ENCODE results near the gene INKA2. TPM values are rescaled to one million over a fixed set of nuclear protein-coding genes. Genes with fewer than 3 reads are reported as not detected.
A peak's percentile ranks its signal among the peaks of the same experiment; 100 is the strongest.

The INKA2 gene
- polyA plus RNA-seq, 3 donors = 1.8 to 6.6 (median 2.0) TPM

- 76% methylated on average over 2 of the region's 3 CpGs for WGBS (ENCODE audit: insufficient coverage)
Observed at GRCh38 chr1:111734856-111735255, 4.3 kb downstream of the INKA2 start.

GRCh38 chr1:111734426-111734825 lies 4.8 kb downstream of the INKA2 start:
- no peaks in the 10 kb centered on the region for H4K20me1 ChIP-seq (ENCODE audit: insufficient read depth, low read length)
- no peaks in the 10 kb centered on the region for H3K9me3 ChIP-seq (replicated peaks in 1 of 2; ENCODE audit: control insufficient read depth in 1 of 2, insufficient read depth in 1 of 2, low read length in 2 of 2)
- peak overlapping the region; percentile 76 for H3K4me2 ChIP-seq (replicated peaks; ENCODE audit: extremely low read depth, low read length, poor library complexity, severe bottlenecking)
- no peak for TF ChIP-seq CTCF (IDR thresholded peaks at IDR 0.05)
- H3K36me3 ChIP-seq (replicated peaks in 1 of 2; ENCODE audit: control insufficient read depth in 1 of 2, insufficient read depth in 2 of 2, low read length in 2 of 2) = no peaks in the 10 kb centered on the region
- DNase-seq = no peak
- Mint-ChIP-seq H3K27ac (no peak overlapping the region), H3K9me3 (peaks cover 0 to 3% (median 0%) of the 10 kb centered on the region in 7 donors), H3K27me3 (ENCODE audit: low read depth in 3 of 3) (peaks cover 11 to 27% (median 20%) of the 10 kb centered on the region in 3 donors), H3K4me1 (peaks cover 23% of the 10 kb centered on the region), H3K36me3 (peaks cover 23 to 32% of the 10 kb centered on the region in 2 donors), H3K4me3 (no peak overlapping the region)
- peaks cover 65 to 70% of the 10 kb centered on the region in 2 donors for H3K4me1 ChIP-seq (ENCODE audit: control insufficient read depth in 1 of 2, insufficient read depth in 2 of 2, low read length in 2 of 2)
- peak overlapping the region; percentile 17 for H2AFZ ChIP-seq (ENCODE audit: insufficient read depth, low read depth, low read length, poor library complexity, severe bottlenecking)
- H3K9ac ChIP-seq (ENCODE audit: insufficient read depth, low read length, poor library complexity, severe bottlenecking) = no peak overlapping the region
- no peaks in the 10 kb centered on the region for H3K79me2 ChIP-seq (ENCODE audit: insufficient read depth, low read length)
- H3K27ac ChIP-seq (ENCODE audit: low read depth in 1 of 2, low read length in 2 of 2) = peak overlapping the region; percentile 95 to 98
- intact Hi-C loops (cut with micrococcal nuclease) = loop anchor here (10.0 kb wide), 4 partner anchors 120 to 770 kb away; partner anchors contain the start of genes ADORA3 (in 1 of the 2), DENND2D (in 1 of the 2), LRIF1 (in 1 of the 2) and RAP1A (in 1 of the 2)
- peaks cover 2 to 15% of the 10 kb centered on the region in 2 donors for H3K27me3 ChIP-seq (ENCODE audit: control insufficient read depth in 2 of 2, insufficient read depth in 2 of 2, low read length in 2 of 2)
- WGBS (ENCODE audit: insufficient coverage) = 93% methylated on average over 3 of the region's 3 CpGs
- peak overlapping the region in 1 of 3 experiments; percentile 70 for H3K4me3 ChIP-seq (replicated peaks in 1 of 3; ENCODE audit: low read depth in 2 of 3, low read length in 3 of 3)

More at GRCh38 chr1:111734856-111735255, 4.3 kb downstream of the INKA2 start:
- no peak for DNase-seq
- Mint-ChIP-seq H3K27ac (no peak overlapping the region), H3K27me3 (ENCODE audit: low read depth in 3 of 3) (peaks cover 13 to 31% (median 24%) of the 10 kb centered on the region in 3 donors), H3K4me1 (peaks cover 26% of the 10 kb centered on the region), H3K4me3 (no peak overlapping the region), H3K9me3 (peaks cover 0 to 4% (median 0%) of the 10 kb centered on the region in 7 donors), H3K36me3 (peaks cover 25 to 34% of the 10 kb centered on the region in 2 donors)
- no peaks in the 10 kb centered on the region for H3K36me3 ChIP-seq (replicated peaks in 1 of 2; ENCODE audit: control insufficient read depth in 1 of 2, insufficient read depth in 2 of 2, low read length in 2 of 2)
- H3K4me2 ChIP-seq (replicated peaks; ENCODE audit: extremely low read depth, low read length, poor library complexity, severe bottlenecking) = peak overlapping the region; percentile 76
- peaks cover 69 to 74% of the 10 kb centered on the region in 2 donors for H3K4me1 ChIP-seq (ENCODE audit: control insufficient read depth in 1 of 2, insufficient read depth in 2 of 2, low read length in 2 of 2)
- H4K20me1 ChIP-seq (ENCODE audit: insufficient read depth, low read length) = no peaks in the 10 kb centered on the region
- peaks cover 2 to 17% of the 10 kb centered on the region in 2 donors for H3K27me3 ChIP-seq (ENCODE audit: control insufficient read depth in 2 of 2, insufficient read depth in 2 of 2, low read length in 2 of 2)
- peak overlapping the region in 1 of 3 experiments; percentile 70 for H3K4me3 ChIP-seq (replicated peaks in 1 of 3; ENCODE audit: low read depth in 2 of 3, low read length in 3 of 3)
- intact Hi-C loops (cut with micrococcal nuclease) = loop anchor here (10.0 kb wide), 4 partner anchors 120 to 770 kb away; partner anchors contain the start of genes ADORA3 (in 1 of the 2), DENND2D (in 1 of the 2), LRIF1 (in 1 of the 2) and RAP1A (in 1 of the 2)
- no peaks in the 10 kb centered on the region for H3K9me3 ChIP-seq (replicated peaks in 1 of 2; ENCODE audit: control insufficient read depth in 1 of 2, insufficient read depth in 1 of 2, low read length in 2 of 2)
- no peak overlapping the region for H2AFZ ChIP-seq (ENCODE audit: insufficient read depth, low read depth, low read length, poor library complexity, severe bottlenecking)
- H3K79me2 ChIP-seq (ENCODE audit: insufficient read depth, low read length) = no peaks in the 10 kb centered on the region
- no peak for TF ChIP-seq CTCF (IDR thresholded peaks at IDR 0.05)
- no peak overlapping the region for H3K9ac ChIP-seq (ENCODE audit: insufficient read depth, low read length, poor library complexity, severe bottlenecking)
- peak overlapping the region in 1 of 2 donors; percentile 98 for H3K27ac ChIP-seq (ENCODE audit: low read depth in 1 of 2, low read length in 2 of 2)

All from CD14-positive monocyte (primary cell).